HEK293 (cell line): Measurements from ENCODE around the gene EVA1C.

Experiments used
- KLF10 ChIP-seq: fragments of 450-650 bp; IDR thresholded peaks from 2 replicates; pipeline ENCODE4 v1.5.1; 2018; ENCODE audit warnings: missing biosample characterization, mild to moderate bottlenecking, missing genetic modification characterization
- SALL2 ChIP-seq: fragments of 450-650 bp; formaldehyde crosslinking; IDR thresholded peaks from 2 replicates; pipeline ENCODE4 v1.5.0; 2017; ENCODE audit warnings: missing biosample characterization, mild to moderate bottlenecking, missing genetic modification characterization, borderline replicate concordance
- ZBTB21 ChIP-seq: fragments of 450-650 bp; formaldehyde crosslinking; IDR thresholded peaks from 2 replicates; pipeline ENCODE4 v1.5.1; 2017; ENCODE audit warnings: missing biosample characterization, missing genetic modification characterization
- ZBTB26 ChIP-seq: fragments of 450-650 bp; formaldehyde crosslinking; optimal IDR thresholded peaks from 2 replicates; pipeline ENCODE3; 2016; ENCODE audit warnings: missing biosample characterization, mild to moderate bottlenecking, missing genetic modification characterization
- ZBTB48 ChIP-seq: fragments of 450-650 bp; formaldehyde crosslinking; IDR thresholded peaks from 2 replicates; pipeline ENCODE4 v1.5.1; 2016; ENCODE audit warnings: missing biosample characterization, missing genetic modification characterization
- ZEB2 ChIP-seq: fragments of 450-650 bp; formaldehyde crosslinking; IDR thresholded peaks from 2 replicates; pipeline ENCODE4 v1.5.1; 2016; ENCODE audit warnings: missing biosample characterization, missing genetic modification characterization
- ZFP37 ChIP-seq: fragments of 450-650 bp; formaldehyde crosslinking; IDR thresholded peaks from 2 replicates; pipeline ENCODE4 v1.5.1; 2016; ENCODE audit warnings: missing biosample characterization, missing genetic modification characterization
- ZFP69B ChIP-seq: fragments of 450-650 bp; formaldehyde crosslinking; IDR thresholded peaks from 2 replicates; pipeline ENCODE4 v1.5.1; 2016; ENCODE audit warnings: missing biosample characterization, missing genetic modification characterization
- ZNF16 ChIP-seq: fragments of 450-650 bp; formaldehyde crosslinking; IDR thresholded peaks from 2 replicates; pipeline ENCODE4 v1.5.1; 2016; ENCODE audit warnings: low read depth, missing biosample characterization, missing genetic modification characterization
- ZNF18 ChIP-seq: fragments of 450-650 bp; formaldehyde crosslinking; IDR thresholded peaks from 2 replicates; pipeline ENCODE4 v1.5.1; 2016; ENCODE audit warnings: missing biosample characterization, missing genetic modification characterization
- ZNF19 ChIP-seq: fragments of 450-650 bp; formaldehyde crosslinking; IDR thresholded peaks from 2 replicates; pipeline ENCODE4; 2016; ENCODE audit warnings: missing biosample characterization, missing genetic modification characterization, low read depth
- ZNF2 ChIP-seq: fragments of 450-650 bp; formaldehyde crosslinking; IDR thresholded peaks from 2 replicates; pipeline ENCODE4 v1.5.1; 2016; ENCODE audit warnings: missing biosample characterization, missing genetic modification characterization
- ZNF24 ChIP-seq: fragments of 450-650 bp; formaldehyde crosslinking; IDR thresholded peaks from 2 replicates; pipeline ENCODE4 v1.5.1; 2016; ENCODE audit warnings: missing biosample characterization, missing genetic modification characterization
- ZNF324 ChIP-seq: fragments of 450-650 bp; formaldehyde crosslinking; IDR thresholded peaks from 2 replicates; pipeline ENCODE4 v1.5.1; 2016; ENCODE audit warnings: missing biosample characterization, missing genetic modification characterization
- ZNF335 ChIP-seq: fragments of 450-650 bp; formaldehyde crosslinking; conservative IDR thresholded peaks from 2 replicates; pipeline ENCODE4 v1.5.1; 2016; ENCODE audit warnings: missing biosample characterization, missing genetic modification characterization
- ZNF362 ChIP-seq: fragments of 450-650 bp; formaldehyde crosslinking; IDR thresholded peaks from 2 replicates; pipeline ENCODE4 v1.5.1; 2016; ENCODE audit warnings: missing biosample characterization, missing genetic modification characterization
- ZNF416 ChIP-seq: fragments of 450-650 bp; formaldehyde crosslinking; IDR thresholded peaks from 2 replicates; pipeline ENCODE4 v1.5.1; 2016; ENCODE audit warnings: missing biosample characterization, missing genetic modification characterization
- ZNF426 ChIP-seq: fragments of 450-650 bp; formaldehyde crosslinking; IDR thresholded peaks from 2 replicates; pipeline ENCODE4 v1.5.1; 2017; ENCODE audit warnings: missing biosample characterization, missing genetic modification characterization, mild to moderate bottlenecking, inconsistent platforms, moderate library complexity
- ZNF473 ChIP-seq: fragments of 450-650 bp; formaldehyde crosslinking; IDR thresholded peaks from 2 replicates; pipeline ENCODE4 v1.5.1; 2017; ENCODE audit warnings: missing biosample characterization, missing genetic modification characterization
- ZNF48 ChIP-seq: fragments of 450-650 bp; formaldehyde crosslinking; IDR thresholded peaks from 2 replicates; pipeline ENCODE4 v1.5.1; 2016; ENCODE audit warnings: missing biosample characterization, missing genetic modification characterization
- ZNF555 ChIP-seq: fragments of 450-650 bp; formaldehyde crosslinking; conservative IDR thresholded peaks from 2 replicates; pipeline ENCODE4 v1.5.1; 2017; ENCODE audit warnings: missing biosample characterization, mild to moderate bottlenecking, missing genetic modification characterization, inconsistent platforms
- ZNF629 ChIP-seq: fragments of 450-650 bp; formaldehyde crosslinking; IDR thresholded peaks from 2 replicates; pipeline ENCODE4 v1.5.1; 2017; ENCODE audit warnings: missing biosample characterization, missing genetic modification characterization
- ZNF692 ChIP-seq: fragments of 450-650 bp; formaldehyde crosslinking; IDR thresholded peaks from 2 replicates; pipeline ENCODE4 v1.5.1; 2016; ENCODE audit warnings: missing biosample characterization, missing genetic modification characterization
- ZNF76 ChIP-seq: fragments of 450-650 bp; formaldehyde crosslinking; IDR thresholded peaks from 2 replicates; pipeline ENCODE4; 2016; ENCODE audit warnings: low read depth, missing biosample characterization, missing genetic modification characterization, borderline replicate concordance
- ZNF777 ChIP-seq: fragments of 450-650 bp; formaldehyde crosslinking; IDR thresholded peaks from 2 replicates; pipeline ENCODE4 v1.5.1; 2017; ENCODE audit warnings: missing biosample characterization, missing genetic modification characterization, borderline replicate concordance
- ZSCAN5A ChIP-seq: fragments of 450-650 bp; formaldehyde crosslinking; IDR thresholded peaks from 2 replicates; pipeline ENCODE4 v1.5.1; 2016; ENCODE audit warnings: missing biosample characterization, missing genetic modification characterization
- TF ChIP-seq, protein P1 (sequence below): fragments of 450-650 bp; formaldehyde crosslinking; IDR thresholded peaks from 2 replicates; pipeline ENCODE4 v1.5.1; 2016; ENCODE audit warnings: missing biosample characterization, missing genetic modification characterization
- TF ChIP-seq, protein P2 (sequence below): fragments of 450-650 bp; formaldehyde crosslinking; IDR thresholded peaks from 2 replicates; pipeline ENCODE4 v1.5.1; 2017; ENCODE audit warnings: missing biosample characterization, missing genetic modification characterization
- TF ChIP-seq, protein P3 (sequence below): fragments of 450-650 bp; formaldehyde crosslinking; IDR thresholded peaks from 2 replicates; pipeline ENCODE4 v1.5.1; 2016; ENCODE audit warnings: missing biosample characterization, missing genetic modification characterization, low read depth

Gene EVA1C

GRCh38 chr21:32370998-32371766 lies 41.3 kb upstream of the EVA1C start (continued):
- TF ChIP-seq, protein P1, sequence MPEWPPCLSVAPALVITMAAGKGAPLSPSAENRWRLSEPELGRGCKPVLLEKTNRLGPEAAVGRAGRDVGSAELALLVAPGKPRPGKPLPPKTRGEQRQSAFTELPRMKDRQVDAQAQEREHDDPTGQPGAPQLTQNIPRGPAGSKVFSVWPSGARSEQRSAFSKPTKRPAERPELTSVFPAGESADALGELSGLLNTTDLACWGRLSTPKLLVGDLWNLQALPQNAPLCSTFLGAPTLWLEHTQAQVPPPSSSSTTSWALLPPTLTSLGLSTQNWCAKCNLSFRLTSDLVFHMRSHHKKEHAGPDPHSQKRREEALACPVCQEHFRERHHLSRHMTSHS (tag by site-specific recombination) = no peak
- TF ChIP-seq ZNF24 (tag by site-specific recombination) = peak; percentile 94
- TF ChIP-seq ZFP37 (tag by site-specific recombination) = no peak
- TF ChIP-seq ZNF2 (tag by site-specific recombination) = no peak
- TF ChIP-seq, protein P2, sequence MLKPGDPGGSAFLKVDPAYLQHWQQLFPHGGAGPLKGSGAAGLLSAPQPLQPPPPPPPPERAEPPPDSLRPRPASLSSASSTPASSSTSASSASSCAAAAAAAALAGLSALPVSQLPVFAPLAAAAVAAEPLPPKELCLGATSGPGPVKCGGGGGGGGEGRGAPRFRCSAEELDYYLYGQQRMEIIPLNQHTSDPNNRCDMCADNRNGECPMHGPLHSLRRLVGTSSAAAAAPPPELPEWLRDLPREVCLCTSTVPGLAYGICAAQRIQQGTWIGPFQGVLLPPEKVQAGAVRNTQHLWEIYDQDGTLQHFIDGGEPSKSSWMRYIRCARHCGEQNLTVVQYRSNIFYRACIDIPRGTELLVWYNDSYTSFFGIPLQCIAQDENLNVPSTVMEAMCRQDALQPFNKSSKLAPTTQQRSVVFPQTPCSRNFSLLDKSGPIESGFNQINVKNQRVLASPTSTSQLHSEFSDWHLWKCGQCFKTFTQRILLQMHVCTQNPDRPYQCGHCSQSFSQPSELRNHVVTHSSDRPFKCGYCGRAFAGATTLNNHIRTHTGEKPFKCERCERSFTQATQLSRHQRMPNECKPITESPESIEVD = peak; percentile 98
- peak; percentile 95 for TF ChIP-seq ZEB2
- TF ChIP-seq ZNF629 = peak; percentile 95
- TF ChIP-seq ZNF692 (tag by site-specific recombination) = peak; percentile 67; the same call in 1 of the 2 replicates
- no peak for TF ChIP-seq ZNF777 (tag by site-specific recombination)
- no peak for TF ChIP-seq ZNF416 (tag by site-specific recombination)
- TF ChIP-seq ZBTB48 = no peak
- TF ChIP-seq ZBTB26 (tag by site-specific recombination) = no peak
- peak; percentile 66 for TF ChIP-seq ZBTB21 (tag by site-specific recombination)
- peak; percentile 38; the same call in 1 of the 2 replicates for TF ChIP-seq ZNF335 (tag by site-specific recombination)
- no peak for TF ChIP-seq ZNF16 (tag by site-specific recombination)
- TF ChIP-seq ZNF76 = no peak
- no peak for TF ChIP-seq ZNF473 (tag by site-specific recombination)
- TF ChIP-seq ZFP69B (tag by site-specific recombination) = no peak
- TF ChIP-seq SALL2 (tag by site-specific recombination) = no peak
- no peak for TF ChIP-seq ZNF19 (tag by site-specific recombination)
- no peak for TF ChIP-seq ZNF324 (tag by site-specific recombination)
- TF ChIP-seq ZNF18 = no peak
- peak; percentile 88 for TF ChIP-seq ZNF362 (tag by site-specific recombination)
- no peak for TF ChIP-seq ZNF426
- TF ChIP-seq ZNF555 (tag by site-specific recombination) = no peak
- peak; percentile 53; the same call in 1 of the 2 replicates for TF ChIP-seq KLF10 (tag by site-specific recombination)
- no peak for TF ChIP-seq ZNF48 (tag by site-specific recombination)
- TF ChIP-seq, protein P3, sequence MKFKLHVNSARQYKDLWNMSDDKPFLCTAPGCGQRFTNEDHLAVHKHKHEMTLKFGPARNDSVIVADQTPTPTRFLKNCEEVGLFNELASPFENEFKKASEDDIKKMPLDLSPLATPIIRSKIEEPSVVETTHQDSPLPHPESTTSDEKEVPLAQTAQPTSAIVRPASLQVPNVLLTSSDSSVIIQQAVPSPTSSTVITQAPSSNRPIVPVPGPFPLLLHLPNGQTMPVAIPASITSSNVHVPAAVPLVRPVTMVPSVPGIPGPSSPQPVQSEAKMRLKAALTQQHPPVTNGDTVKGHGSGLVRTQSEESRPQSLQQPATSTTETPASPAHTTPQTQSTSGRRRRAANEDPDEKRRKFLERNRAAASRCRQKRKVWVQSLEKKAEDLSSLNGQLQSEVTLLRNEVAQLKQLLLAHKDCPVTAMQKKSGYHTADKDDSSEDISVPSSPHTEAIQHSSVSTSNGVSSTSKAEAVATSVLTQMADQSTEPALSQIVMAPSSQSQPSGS (tag by site-specific recombination) = peak; percentile 89
- TF ChIP-seq ZSCAN5A (tag by site-specific recombination) = no peak
